Measurements from ENCODE around the gene TPK1.

The TPK1 gene

DNA sequence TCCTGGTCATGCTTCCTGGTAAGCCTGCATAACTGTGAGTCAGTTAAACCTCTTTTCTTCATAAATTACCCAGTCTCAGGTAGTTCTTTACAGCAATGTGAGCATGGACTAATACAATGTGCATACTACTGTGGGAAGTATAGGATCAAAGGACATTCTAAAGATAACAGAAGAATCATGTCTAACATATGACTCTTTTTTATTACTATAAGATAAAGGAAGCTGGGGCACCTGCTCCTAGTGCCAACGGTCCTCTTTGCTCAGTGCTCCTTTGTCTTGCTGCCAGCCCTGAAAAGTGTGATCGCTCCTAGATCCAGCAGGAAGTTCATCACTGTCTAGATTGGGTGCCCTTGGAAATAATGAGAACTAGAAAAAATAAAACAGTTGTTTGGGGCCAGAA, 289.1 kb downstream of the TPK1 start:
- in situ Hi-C loops (cut with HindIII; ENCODE audit: low sequenced_read_pairs), result no loop called here

- in situ Hi-C loops (cut with HindIII; ENCODE audit: low sequenced_read_pairs), result no loop called here
Measured at GRCh38 chr7:144545330-144545729, 290.5 kb downstream of the TPK1 start.

DNA sequence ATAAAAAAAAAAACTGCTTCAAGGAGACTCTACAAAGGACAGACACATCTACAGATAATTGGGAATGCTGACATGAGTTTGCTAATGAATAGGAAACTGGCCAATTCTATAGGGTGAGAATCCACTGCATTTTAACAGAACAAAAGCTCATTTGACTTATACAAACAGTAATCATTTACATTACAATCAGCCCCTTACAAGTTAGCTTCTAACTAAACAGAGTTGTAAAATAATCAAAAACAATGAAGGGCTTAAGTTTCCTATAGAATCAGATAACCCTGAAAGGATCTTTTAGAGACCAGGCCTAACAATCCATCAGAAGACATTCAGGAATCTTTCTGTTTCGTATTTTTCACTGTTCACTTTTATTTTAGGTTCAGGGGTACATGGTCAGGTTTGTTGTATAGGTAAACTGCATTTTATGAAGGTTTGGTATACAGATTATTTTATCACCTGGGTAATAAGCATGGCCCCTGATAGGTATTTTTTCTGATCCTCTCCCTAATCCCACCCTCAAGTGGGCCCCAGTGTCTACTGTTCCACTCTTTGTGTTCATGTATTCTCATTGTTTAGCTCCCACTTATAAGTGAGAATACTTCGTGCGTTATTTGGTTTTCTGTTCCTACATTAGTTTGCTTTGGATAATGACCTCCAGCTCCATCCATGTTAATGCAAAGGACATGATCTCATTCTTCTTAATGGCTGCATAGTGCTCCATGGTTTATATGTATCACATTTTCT, 301.0 kb downstream of the TPK1 start:
- in situ Hi-C loops (cut with HindIII; ENCODE audit: low sequenced_read_pairs), result no loop called here

DNA sequence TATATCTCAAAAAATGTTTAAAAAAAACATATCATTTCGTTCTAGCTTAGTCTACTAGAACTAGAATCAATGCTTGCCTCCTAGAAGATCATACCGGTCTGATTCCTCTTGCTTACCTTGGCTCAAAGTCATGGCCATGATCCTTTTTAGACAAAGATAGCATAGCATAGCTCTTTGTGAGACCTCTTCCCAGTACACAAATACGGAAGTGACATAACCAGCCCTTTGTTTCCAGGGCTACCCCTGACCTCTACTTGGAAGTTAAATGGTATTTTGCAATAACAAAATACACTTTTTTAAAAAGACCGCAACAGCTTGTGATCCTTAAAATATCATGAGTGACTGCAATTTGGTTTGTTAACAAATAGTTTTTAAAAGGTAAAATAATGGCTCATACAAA, 301.7 kb downstream of the TPK1 start:
- in situ Hi-C loops (cut with HindIII; ENCODE audit: low sequenced_read_pairs), result no loop called here

GRCh38 chr7:144531181-144531580, 304.7 kb downstream of the TPK1 start:
- in situ Hi-C loops (cut with HindIII; ENCODE audit: low sequenced_read_pairs), result no loop called here

DNA sequence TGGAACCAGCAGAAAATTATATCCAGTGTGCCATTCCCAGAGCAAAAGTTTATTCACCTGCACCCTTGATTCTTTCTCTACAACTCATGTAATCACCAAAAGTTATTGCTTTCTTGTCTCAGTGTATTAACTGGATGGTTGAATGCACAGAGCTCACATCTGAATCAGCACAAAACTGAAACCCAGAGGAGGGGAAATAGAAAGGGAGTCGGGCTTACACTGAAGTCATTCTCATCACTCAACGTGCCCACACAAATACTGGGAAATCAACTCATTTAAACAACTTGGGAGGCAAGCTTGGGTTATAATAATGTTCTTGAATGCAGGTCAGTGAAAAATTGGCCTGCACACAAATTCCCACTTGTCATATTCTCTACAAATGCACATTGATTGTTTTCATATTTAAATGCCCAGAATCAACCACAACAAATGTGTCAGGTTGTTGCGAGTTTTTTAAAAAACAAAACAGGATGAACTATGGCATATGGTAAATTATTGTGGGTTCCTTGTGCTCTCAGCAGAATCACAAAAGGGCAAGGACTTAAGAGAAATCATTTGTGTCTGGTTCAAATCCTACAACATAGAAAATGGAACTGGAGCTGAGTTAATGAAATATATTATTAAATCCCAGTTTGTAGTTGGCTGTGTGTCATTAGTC, 306.5 kb downstream of the TPK1 start:
- in situ Hi-C loops (cut with HindIII; ENCODE audit: low sequenced_read_pairs), result no loop called here

DNA sequence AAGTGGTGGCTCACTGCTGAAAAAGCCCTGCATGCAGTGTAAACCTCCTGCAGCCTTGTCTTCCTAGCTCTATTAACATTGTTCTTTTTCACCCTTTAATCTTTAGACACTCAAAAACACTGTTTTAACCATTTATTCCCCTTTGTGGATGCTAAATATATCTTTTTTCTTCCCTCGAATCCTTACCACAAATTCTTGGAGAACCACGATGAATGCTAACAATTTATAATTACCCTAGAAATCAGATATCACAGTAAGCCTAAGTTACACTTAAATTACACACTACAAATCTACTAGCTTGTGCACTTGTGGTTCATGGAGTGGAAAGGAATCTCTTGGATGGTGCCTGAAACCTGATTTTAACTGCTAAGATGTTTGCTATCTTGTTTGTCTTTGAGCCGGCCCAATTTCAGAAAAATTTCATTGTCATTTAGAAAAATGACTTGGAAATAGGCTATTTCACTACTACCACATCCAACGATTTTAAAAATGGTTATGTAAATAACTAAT, 307.3 kb downstream of the TPK1 start:
- in situ Hi-C loops (cut with HindIII; ENCODE audit: low sequenced_read_pairs), result no loop called here

GRCh38 chr7:144527051-144527471, 308.8 kb downstream of the TPK1 start:
- in situ Hi-C loops (cut with HindIII; ENCODE audit: low sequenced_read_pairs), result no loop called here

DNA sequence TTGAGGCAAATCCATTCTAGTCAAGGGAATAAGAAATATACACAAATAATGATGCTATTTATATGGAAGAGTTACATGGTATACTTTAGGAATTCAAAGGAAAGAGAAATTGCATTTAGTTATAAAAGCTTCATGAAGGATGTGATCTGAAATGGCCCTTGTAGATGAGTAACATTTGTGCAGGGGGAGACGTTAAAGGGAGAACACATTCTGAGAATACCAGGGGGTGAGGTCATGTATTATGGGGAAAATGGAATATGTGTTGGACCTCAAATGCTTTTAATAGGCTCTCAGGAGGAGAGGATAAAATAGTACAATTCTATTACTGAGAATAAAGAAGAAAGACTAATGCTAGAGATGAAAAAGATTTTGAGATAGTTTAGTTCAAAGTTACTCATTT, 309.9 kb downstream of the TPK1 start:
- in situ Hi-C loops (cut with HindIII; ENCODE audit: low sequenced_read_pairs), result no loop called here

DNA sequence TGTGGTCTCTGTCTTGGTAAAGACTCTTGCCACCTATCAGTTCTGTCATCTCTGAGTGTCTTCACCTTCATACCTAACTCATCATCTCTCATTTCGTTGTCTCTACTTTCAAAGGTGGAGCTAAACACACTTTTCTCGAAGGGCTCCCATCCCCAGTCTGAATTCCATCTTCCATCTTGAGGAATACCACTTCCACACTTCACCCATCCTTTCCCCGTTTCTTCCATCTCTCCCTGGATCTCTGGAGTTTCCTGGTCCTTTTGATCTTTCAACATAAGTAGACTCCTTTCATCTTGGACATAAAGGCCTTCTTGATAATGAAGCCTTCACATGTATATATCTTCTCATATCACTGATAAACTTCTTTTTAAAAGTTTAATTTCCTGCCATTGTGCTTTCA, 311.6 kb downstream of the TPK1 start:
- in situ Hi-C loops (cut with HindIII; ENCODE audit: low sequenced_read_pairs), result no loop called here

DNA sequence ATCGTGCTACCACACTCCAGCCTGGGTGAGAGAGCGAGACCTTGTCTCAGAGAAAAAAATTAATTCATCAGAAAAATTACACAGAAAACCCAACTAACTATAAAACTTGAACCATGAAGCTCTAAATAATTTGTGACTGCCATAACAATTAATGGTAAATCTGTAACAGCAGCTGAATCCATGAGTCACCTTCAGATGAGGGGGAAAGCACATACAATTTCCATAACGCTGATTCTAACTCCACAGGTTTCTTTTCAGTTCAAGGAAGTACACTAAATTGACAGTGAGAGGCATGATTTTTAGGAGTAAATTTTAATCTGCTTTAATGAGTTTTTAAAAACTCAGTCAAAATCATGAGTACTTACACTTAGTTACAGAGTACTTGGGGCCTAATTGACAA, 312.2 kb downstream of the TPK1 start:
- in situ Hi-C loops (cut with HindIII; ENCODE audit: low sequenced_read_pairs), result no loop called here

DNA sequence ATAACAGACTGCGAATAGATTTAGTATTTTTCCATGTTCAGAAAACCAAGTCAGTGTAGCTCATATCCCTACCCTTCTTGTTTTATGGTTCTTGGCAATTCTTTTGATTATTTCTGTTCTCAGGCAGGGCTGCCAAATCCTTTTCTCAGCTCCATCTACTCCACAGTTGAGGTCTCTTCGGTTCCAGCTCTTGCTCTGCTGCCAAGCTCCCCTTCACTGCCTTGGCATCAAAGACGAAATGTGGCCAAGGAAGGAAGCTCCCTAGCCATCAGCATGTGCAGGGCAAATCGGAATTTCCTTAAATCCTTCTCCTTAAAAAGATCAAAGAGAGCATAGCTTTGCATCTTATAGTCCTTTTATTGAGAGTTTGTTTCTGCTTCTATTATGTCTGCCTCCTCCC, 315.9 kb downstream of the TPK1 start:
- in situ Hi-C loops (cut with HindIII; ENCODE audit: low sequenced_read_pairs), result no loop called here

GRCh38 chr7:144518360-144518759, 317.5 kb downstream of the TPK1 start:
- in situ Hi-C loops (cut with HindIII; ENCODE audit: low sequenced_read_pairs), result no loop called here

GRCh38 chr7:144517749-144518148, 318.1 kb downstream of the TPK1 start:
- in situ Hi-C loops (cut with HindIII; ENCODE audit: low sequenced_read_pairs), result no loop called here

GRCh38 chr7:144516729-144517525, 318.9 kb downstream of the TPK1 start:
- in situ Hi-C loops (cut with HindIII; ENCODE audit: low sequenced_read_pairs), result no loop called here

- in situ Hi-C loops (cut with HindIII; ENCODE audit: low sequenced_read_pairs), result no loop called here
Measured at GRCh38 chr7:144513334-144513733, 322.5 kb downstream of the TPK1 start.

GRCh38 chr7:144510621-144511020, 325.2 kb downstream of the TPK1 start:
- in situ Hi-C loops (cut with HindIII; ENCODE audit: low sequenced_read_pairs), result no loop called here

- in situ Hi-C loops (cut with HindIII; ENCODE audit: low sequenced_read_pairs), result no loop called here
Measured at GRCh38 chr7:144508702-144509101, 327.2 kb downstream of the TPK1 start.

GRCh38 chr7:144503215-144503614, 332.6 kb downstream of the TPK1 start:
- in situ Hi-C loops (cut with HindIII; ENCODE audit: low sequenced_read_pairs), result no loop called here

DNA sequence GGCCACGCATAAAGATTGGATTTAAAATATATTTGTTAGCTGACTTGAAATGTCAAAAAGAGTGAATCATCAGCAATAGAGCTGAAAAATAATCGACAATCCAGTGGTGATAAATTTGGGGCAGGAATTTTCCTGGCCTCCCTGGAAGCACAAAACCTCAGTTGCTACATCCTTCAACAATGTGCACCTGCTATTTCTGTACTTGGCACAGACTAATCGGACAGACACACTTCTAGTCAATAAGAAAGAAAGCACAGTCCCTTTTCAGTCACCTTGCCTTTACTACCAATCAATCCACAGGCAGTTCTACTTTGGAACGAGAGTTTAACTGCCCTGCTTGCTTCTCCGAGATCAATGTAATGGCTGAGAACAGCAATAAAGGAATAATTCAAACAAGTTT, 335.6 kb downstream of the TPK1 start:
- in situ Hi-C loops (cut with HindIII; ENCODE audit: low sequenced_read_pairs), result no loop called here

- in situ Hi-C loops (cut with HindIII; ENCODE audit: low sequenced_read_pairs), result no loop called here
Measured at GRCh38 chr7:144497282-144497681, 338.6 kb downstream of the TPK1 start.

GRCh38 chr7:144494355-144494754, 341.5 kb downstream of the TPK1 start:
- in situ Hi-C loops (cut with HindIII; ENCODE audit: low sequenced_read_pairs), result no loop called here
